NT2/D1 (cell line): ENCODE results near the gene FKTN.

ENCODE experiments used
- SUZ12 ChIP-seq: IDR thresholded peaks from 2 replicates; pipeline ENCODE4 v1.6.1; 2011; ENCODE audit not compliant: insufficient read length, insufficient read depth; ENCODE audit errors: extremely low read depth
- YY1 ChIP-seq: IDR thresholded peaks from 2 replicates; pipeline ENCODE4 v1.6.1; 2011; ENCODE audit not compliant: insufficient read length, insufficient read depth
- ZNF274 ChIP-seq: IDR thresholded peaks from 2 replicates; pipeline ENCODE4 v1.6.1; 2011; ENCODE audit warnings: mild to moderate bottlenecking, low read depth, low read length

DNA sequence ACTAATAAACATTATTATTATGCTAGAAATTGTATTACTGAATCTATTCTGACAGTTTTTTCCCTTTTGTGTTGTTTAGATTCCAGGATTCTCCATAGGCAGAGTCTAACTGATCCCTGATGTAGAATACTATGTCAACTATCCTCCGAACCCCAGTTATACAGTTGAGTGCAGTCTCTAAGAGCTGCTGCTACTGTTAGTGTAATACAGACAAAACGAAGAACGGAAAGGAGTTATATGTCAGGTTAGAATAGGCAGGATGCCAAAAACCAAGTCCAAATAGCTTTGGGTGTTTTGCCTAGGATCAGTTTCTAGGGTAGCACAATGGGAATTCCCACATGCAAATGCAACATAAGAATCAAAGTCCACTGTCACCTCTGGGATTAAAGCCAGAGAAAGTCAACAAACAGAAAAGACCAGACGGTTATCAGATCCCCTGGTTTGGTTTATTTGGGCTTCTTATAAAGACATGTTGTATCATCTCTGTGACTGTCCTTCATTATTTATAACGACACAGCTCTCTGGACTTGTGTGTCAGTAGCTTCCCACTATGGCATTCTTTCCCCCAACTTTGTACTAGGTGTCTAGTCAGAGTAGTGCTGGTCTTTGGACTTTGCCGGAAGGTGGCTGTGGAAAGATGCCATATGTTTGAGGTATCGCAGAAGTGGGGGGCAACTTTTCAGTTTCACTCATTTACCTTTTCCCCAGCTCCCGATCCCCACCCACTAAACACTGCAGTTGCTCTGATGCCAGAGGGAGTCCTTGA is 121.5 kb downstream of the FKTN start:
- no peak for TF ChIP-seq YY1
- TF ChIP-seq SUZ12: no peak
- no peak for TF ChIP-seq ZNF274
